Measurements from ENCODE around the gene RTBDN. TPM values are rescaled to one million over a fixed set of nuclear protein-coding genes. Genes with fewer than 3 reads are reported as not detected.

Gene RTBDN
- total RNA-seq (2021; fragmentation: NEBNext Ultra II Directional; extraction: Animal tissue kit (Norgen Biotek cat#: 25700)), result not detected
- long read RNA-seq, result 0 reads

- H3K9me3 Mint-ChIP-seq, result no peaks in the 10 kb centered on the region
- DNase-seq, result no peak
Observed at GRCh38 chr19:12834566-12834943, at the start of gene RTBDN. Gene RTBDN, minus strand, starts transcription at chr19:12834579. Its CDS starts 4,600 bp downstream, at chr19:12829979.

GRCh38 chr19:12882589-12882988 is 48.2 kb upstream of the RTBDN start:
- no peak for TF ChIP-seq CTCF (IDR thresholded peaks at IDR 0.05)
- Mint-ChIP-seq H3K27ac (no peak overlapping the region), H3K27me3 (ENCODE audit: insufficient read depth) (peaks cover 3% of the 10 kb centered on the region; the same call in 1 of the 2 replicates), H3K4me1 (ENCODE audit: low read depth) (0 out of 2 replicates have a peak, but pooled peaks cover 6% of the 10 kb centered on the region), H3K36me3 (ENCODE audit: low read depth) (no peaks in the 10 kb centered on the region), H3K4me3 (peak overlapping the region; percentile 93; the same call in 1 of the 2 replicates), H3K9me3 (peaks cover 11% of the 10 kb centered on the region)
- no peak for DNase-seq

More at GRCh38 chr19:12834566-12834943, at the start of gene RTBDN:
- no peaks in the 10 kb centered on the region for H3K36me3 Mint-ChIP-seq (ENCODE audit: low read depth)
- peaks cover 48% of the 10 kb centered on the region for H3K27me3 Mint-ChIP-seq (ENCODE audit: insufficient read depth)
- no peak within 1 kb of the TSS for H3K27ac Mint-ChIP-seq
- no peak for TF ChIP-seq CTCF (IDR thresholded peaks at IDR 0.05)
- H3K4me3 Mint-ChIP-seq, result no peak within 1 kb of the TSS; the same call in 1 of the 2 replicates
- H3K4me1 Mint-ChIP-seq (ENCODE audit: low read depth), result peaks cover 17% of the 10 kb centered on the region; the same call in 1 of the 2 replicates

- peak; percentile 86 for DNase-seq
- no peak for TF ChIP-seq CTCF (IDR thresholded peaks at IDR 0.05)
- Mint-ChIP-seq H3K4me1 (ENCODE audit: low read depth) (0 out of 2 replicates have a peak, but pooled peaks cover 6% of the 10 kb centered on the region), H3K27me3 (ENCODE audit: insufficient read depth) (no peaks in the 10 kb centered on the region; the same call in 1 of the 2 replicates), H3K9me3 (peaks cover 11% of the 10 kb centered on the region), H3K4me3 (peak within 1 kb of the TSS; percentile 93), H3K36me3 (ENCODE audit: low read depth) (no peaks in the 10 kb centered on the region), H3K27ac (peak within 1 kb of the TSS; percentile 78)
Observed at GRCh38 chr19:12881172-12881808, 46.9 kb upstream of the RTBDN start, which contains the start of gene DNASE2. Gene DNASE2, minus strand, starts transcription at chr19:12881449. Its CDS starts 74 bp downstream, at chr19:12881375.

- Mint-ChIP-seq H3K4me1 (ENCODE audit: low read depth) (0 out of 2 replicates have a peak, but pooled peaks cover 6% of the 10 kb centered on the region), H3K27me3 (ENCODE audit: insufficient read depth) (no peaks in the 10 kb centered on the region; the same call in 1 of the 2 replicates), H3K4me3 (peak overlapping the region; percentile 93), H3K36me3 (ENCODE audit: low read depth) (no peaks in the 10 kb centered on the region), H3K9me3 (peaks cover 11% of the 10 kb centered on the region), H3K27ac (peak overlapping the region; percentile 78)
- DNase-seq, result no peak
- no peak for TF ChIP-seq CTCF (IDR thresholded peaks at IDR 0.05)
Observed at GRCh38 chr19:12880551-12881171, 46.3 kb upstream of the RTBDN start.

- Mint-ChIP-seq H3K4me1 (ENCODE audit: low read depth) (no peaks in the 10 kb centered on the region), H3K36me3 (ENCODE audit: low read depth) (peaks cover 12% of the 10 kb centered on the region), H3K27ac (no peak overlapping the region), H3K9me3 (peaks cover 15% of the 10 kb centered on the region), H3K27me3 (ENCODE audit: insufficient read depth) (peaks cover 4% of the 10 kb centered on the region), H3K4me3 (no peak overlapping the region)
- DNase-seq, result no peak
- TF ChIP-seq CTCF (IDR thresholded peaks at IDR 0.05), result no peak
Observed at GRCh38 chr19:12875086-12875485, 40.7 kb upstream of the RTBDN start.
